Stimulated activated naive CD8-positive, alpha-beta T cell treated with anti-CD3 and anti-CD28 coated beads, Interleukin-15, Interleukin-2, amounts not matched to agents 100 ng/mL and 50 ng/mL, for 24 hours (primary cell): ENCODE measurements around the gene TMEM196.
"Not testable (repeated sequence)": the region's sequence is repeated elsewhere in the genome, so short reads cannot be mapped to it uniquely, and the experiment has no call there.

Experiments
- H3K27ac Mint-ChIP-seq: one replicate; pipeline ENCODE4 v1.8.0; 2021; ENCODE audit warnings: mild to moderate bottlenecking, mixed read lengths
- H3K27me3 Mint-ChIP-seq: one replicate; pipeline ENCODE4 v1.8.0; 2021; ENCODE audit warnings: mixed read lengths
- H3K36me3 Mint-ChIP-seq: one replicate; pipeline ENCODE4 v1.8.0; 2021; ENCODE audit warnings: low read depth, mixed read lengths
- H3K4me1 Mint-ChIP-seq: one replicate; pipeline ENCODE4 v1.8.0; 2021; ENCODE audit warnings: low read depth, mixed read lengths
- H3K4me3 Mint-ChIP-seq: one replicate; pipeline ENCODE4 v1.8.0; 2021; ENCODE audit warnings: mild to moderate bottlenecking, mixed read lengths
- H3K9me3 Mint-ChIP-seq: one replicate; pipeline ENCODE4 v1.8.0; 2021; ENCODE audit warnings: mixed read lengths

TMEM196 gene

GRCh38 chr7:19689130-19689529 is 84.3 kb downstream of the TMEM196 start:
- H3K27ac Mint-ChIP-seq, H3K27me3 Mint-ChIP-seq, H3K4me3 Mint-ChIP-seq, H3K4me1 Mint-ChIP-seq, H3K9me3 Mint-ChIP-seq, H3K36me3 Mint-ChIP-seq: not testable (repeated sequence)

GRCh38 chr7:19681596-19681995 is 91.8 kb downstream of the TMEM196 start:
- H3K4me3 Mint-ChIP-seq: no peak overlapping the region
- no peaks in the 10 kb centered on the region for H3K9me3 Mint-ChIP-seq
- H3K36me3 Mint-ChIP-seq: no peaks in the 10 kb centered on the region
- H3K4me1 Mint-ChIP-seq: peaks cover 7% of the 10 kb centered on the region
- H3K27ac Mint-ChIP-seq: no peak overlapping the region
- H3K27me3 Mint-ChIP-seq: no peaks in the 10 kb centered on the region

DNA sequence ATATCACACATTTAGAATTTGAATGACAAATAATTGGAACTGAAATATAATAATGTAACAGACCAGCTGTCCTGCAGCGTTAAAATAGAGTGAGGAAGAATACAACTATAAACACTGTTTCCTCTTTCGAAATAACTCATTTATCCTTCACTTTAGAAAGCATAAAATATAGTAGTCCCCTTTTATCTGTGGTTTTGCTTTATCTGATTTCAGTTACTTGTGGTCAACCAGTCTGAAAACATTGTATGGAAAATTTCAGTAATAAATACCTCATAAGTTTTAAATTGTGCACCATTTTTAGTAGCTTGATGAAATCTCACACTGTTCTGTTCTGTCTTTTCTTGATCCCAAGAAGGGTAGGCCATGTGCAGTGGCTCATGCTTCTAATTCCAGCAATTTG is 96.2 kb downstream of the TMEM196 start:
- no peaks in the 10 kb centered on the region for H3K9me3 Mint-ChIP-seq
- no peaks in the 10 kb centered on the region for H3K27me3 Mint-ChIP-seq
- H3K4me3 Mint-ChIP-seq: no peak overlapping the region
- H3K36me3 Mint-ChIP-seq: no peaks in the 10 kb centered on the region
- no peak overlapping the region for H3K27ac Mint-ChIP-seq
- H3K4me1 Mint-ChIP-seq: peaks cover 7% of the 10 kb centered on the region

DNA sequence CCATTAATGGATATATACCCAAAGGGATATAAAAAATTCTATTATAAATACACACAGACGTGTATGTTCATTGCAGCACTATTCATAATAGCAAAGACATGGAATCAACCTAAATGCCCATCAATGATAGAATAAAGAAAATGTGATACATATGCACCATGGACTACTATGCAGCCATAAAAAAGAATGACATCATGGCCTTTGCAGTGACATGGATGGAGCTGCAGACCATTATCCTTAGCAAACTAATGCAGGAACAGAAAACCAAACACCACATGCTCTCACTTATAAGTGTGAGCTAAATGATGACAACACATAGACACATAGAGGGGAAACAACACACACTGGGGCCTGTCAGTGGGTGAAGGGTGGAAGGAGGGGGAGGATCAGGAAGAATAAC is 97.6 kb downstream of the TMEM196 start:
- H3K9me3 Mint-ChIP-seq: no peaks in the 10 kb centered on the region
- H3K27ac Mint-ChIP-seq: no peak overlapping the region
- peaks cover 7% of the 10 kb centered on the region for H3K4me1 Mint-ChIP-seq

GRCh38 chr7:19674266-19674960 is 99.0 kb downstream of the TMEM196 start:
- Mint-ChIP-seq H3K4me3 (no peak overlapping the region), H3K27ac (no peak overlapping the region), H3K27me3 (no peaks in the 10 kb centered on the region), H3K4me1 (peaks cover 7% of the 10 kb centered on the region), H3K36me3 (no peaks in the 10 kb centered on the region), H3K9me3 (no peaks in the 10 kb centered on the region)

More for the DNA sequence above, 97.6 kb downstream of the TMEM196 start:
- H3K27me3 Mint-ChIP-seq: no peaks in the 10 kb centered on the region
- no peak overlapping the region for H3K4me3 Mint-ChIP-seq
- H3K36me3 Mint-ChIP-seq: no peaks in the 10 kb centered on the region

GRCh38 chr7:19670806-19671205 is 102.6 kb downstream of the TMEM196 start:
- Mint-ChIP-seq H3K9me3 (no peaks in the 10 kb centered on the region), H3K4me1 (no peaks in the 10 kb centered on the region), H3K27ac (no peak overlapping the region), H3K4me3 (no peak overlapping the region), H3K27me3 (peaks cover 4% of the 10 kb centered on the region), H3K36me3 (no peaks in the 10 kb centered on the region)
